Stimulated activated CD8-positive, alpha-beta memory T cell treated with anti-CD3 and anti-CD28 coated beads, Interleukin-2, amount 100 ng/mL, for 1 hour (primary cell): Measurements from ENCODE around the gene KLF12.

Source experiments
- DNase-seq, 2 donors: peaks; one replicate each; pipeline ENCODE4 v3.0.0-alpha.2; 2020; ENCODE audit warnings: low read depth in 2 of 2

KLF12 gene

GRCh38 chr13:74134221-74134776 is at the start of gene KLF12:
KLF12 (minus strand) TSS chr13:74134404.
- peak; percentile 83 to 87 for DNase-seq

DNA sequence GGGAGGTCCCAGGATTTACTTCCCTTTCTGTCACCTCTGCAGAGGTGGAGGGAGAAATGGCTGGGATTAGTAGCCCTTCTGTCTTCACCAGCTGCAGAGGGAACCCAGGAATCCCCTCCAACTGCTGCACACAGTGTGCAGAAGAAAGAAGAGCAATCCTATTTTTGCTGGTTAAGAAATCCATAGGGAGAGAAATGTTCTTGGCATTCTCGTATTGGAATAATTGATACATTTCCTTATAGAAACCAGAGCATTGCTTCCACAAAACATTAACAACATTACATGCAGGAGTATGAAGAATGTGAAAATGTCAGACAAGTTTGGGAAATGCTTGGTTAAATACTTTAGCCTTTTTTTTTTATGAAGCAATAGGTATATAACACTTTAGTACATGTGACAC is 48.3 kb upstream of the KLF12 start:
- no peak for DNase-seq

DNA sequence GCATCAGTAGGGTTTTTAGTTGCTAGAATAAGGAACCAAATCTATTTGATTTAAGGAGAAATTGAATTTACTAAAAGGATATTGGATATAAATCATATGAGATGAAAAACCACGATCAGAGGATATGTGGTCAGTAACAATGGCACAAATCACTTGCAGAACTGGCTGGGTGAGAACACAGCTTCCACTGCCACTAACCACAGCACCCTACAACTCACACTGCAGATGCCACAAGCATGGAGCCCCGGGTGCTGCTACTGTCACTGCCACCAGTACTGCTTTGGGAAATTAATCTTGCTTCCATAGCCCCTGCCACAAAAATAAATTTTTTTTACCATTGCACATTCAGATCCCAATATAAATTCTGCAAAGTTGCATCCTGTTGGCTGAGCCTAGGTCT is 40.6 kb upstream of the KLF12 start:
- no peak for DNase-seq

- DNase-seq, result no peak
Measured at GRCh38 chr13:74173822-74174221, 39.6 kb upstream of the KLF12 start.

- DNase-seq, result no peak
Measured at GRCh38 chr13:74171641-74172040, 37.4 kb upstream of the KLF12 start.

DNA sequence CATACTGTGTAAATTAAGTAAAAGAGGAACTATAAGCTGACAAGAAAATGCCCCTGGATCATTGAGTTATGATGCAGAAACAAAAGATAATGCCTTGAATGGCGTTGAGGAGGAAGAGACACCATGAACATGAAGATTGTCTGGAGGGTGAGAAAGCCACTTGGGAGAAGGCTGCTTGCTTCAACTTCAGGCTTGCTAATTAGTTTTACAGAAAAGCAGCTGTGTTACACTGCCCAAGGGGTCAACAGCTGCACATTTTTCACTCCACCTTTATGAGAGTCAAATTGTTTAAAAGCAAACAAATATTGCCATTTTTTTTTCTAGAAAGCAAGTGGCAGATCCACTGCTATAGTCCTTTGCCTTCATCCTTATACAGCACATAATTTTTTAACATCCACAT is 35.5 kb upstream of the KLF12 start:
- DNase-seq, result no peak

DNA sequence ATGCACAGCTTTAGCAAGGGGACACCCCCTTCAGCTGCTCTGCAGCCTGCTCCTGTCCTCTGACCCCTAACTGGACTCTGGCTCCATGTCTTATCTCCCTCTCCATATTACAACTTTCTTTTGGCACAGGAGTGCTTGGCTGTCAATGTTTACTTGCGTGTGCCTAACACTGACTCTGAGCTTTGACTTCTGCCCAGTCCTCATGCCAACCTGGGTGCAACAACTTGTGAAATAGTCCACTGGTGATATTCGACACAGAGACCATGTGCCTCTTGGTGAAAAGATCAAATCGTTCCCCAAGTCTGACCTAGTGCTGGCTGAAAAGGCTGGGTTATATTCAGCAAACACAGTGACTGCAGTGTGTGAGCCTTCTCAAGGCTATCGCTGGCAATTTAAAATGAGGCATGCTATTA is 34.1 kb upstream of the KLF12 start:
- DNase-seq, result no peak

GRCh38 chr13:74166261-74167004 is 32.2 kb upstream of the KLF12 start:
- no peak for DNase-seq

- DNase-seq, result no peak
Measured at GRCh38 chr13:74162782-74163181, 28.6 kb upstream of the KLF12 start.

DNA sequence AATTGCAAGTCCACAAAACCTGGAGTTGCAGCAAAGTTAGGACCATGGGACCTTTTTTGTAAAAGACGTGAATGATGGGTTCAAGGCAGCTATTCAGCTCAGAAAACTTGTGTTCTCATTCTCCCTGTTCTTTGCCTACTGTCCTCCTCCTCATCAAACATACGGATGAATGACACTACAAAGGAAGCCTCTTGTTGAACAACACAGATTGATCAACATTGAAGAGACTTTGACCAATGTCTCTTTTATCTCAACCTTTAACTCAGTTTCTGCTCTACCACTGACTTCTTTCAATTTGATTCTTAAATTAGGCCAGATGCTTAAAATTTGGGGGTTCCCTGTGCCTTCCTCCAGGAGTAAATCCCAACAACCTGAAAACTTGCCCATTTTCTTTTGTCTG is 27.9 kb upstream of the KLF12 start:
- DNase-seq, result no peak

DNA sequence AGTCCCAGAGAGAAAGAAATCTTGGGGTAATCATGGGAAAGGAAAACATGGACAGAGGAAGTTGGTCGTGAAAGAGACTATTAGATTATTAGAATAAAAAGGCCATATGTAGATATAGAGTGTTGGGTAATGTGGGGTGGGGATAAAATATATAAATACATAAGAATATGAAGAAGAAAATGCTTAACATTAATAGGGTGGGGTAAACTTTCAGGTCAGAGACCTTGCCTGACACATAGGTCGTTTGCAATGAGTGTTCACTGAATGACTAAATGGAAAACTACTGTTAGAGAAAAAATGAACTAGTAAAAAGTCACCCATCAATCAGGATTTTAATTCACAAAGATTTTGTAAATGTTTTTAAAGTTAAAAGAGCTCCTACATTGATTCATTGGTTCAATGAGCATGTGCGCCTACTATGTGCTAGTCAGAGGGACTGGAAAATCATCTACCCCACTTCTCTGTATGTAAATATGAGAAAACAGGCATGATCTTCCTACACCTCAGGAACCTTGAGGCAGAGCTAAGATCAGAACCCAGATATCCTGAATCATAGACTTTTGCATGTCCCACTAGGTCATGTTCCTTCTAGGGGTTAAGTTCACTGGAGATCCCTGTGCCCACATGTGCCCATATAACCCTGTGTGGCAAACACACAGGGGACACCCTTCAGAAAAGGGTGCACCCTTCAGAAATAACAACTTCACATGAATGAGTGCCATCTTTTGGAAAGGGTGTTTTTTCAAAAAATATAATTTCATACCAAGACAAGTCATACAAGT is 24.6 kb upstream of the KLF12 start:
- DNase-seq, result no peak

GRCh38 chr13:74158028-74158427 is 23.8 kb upstream of the KLF12 start:
- no peak for DNase-seq

DNA sequence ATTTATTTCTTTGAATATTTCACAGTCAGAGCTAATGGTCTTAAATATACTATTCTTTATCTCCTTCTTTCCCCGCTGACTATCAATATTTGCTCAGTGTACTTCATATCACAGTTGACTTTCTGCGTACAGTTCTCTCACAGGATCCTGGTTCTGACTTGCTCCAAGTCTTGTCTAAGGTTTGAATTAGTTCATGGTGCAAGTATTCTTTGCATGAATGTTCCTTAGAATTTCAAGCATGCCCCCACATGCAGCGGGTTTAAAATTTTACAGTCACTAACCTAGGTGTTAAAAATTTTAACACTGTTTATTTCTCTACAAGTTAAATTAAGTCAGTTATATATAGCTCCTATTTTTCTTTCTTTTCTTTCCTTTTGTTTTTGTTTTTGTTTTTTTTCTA is 20.8 kb upstream of the KLF12 start:
- DNase-seq, result no peak

- DNase-seq, result no peak
Measured at GRCh38 chr13:74153316-74153715, 19.1 kb upstream of the KLF12 start.

DNA sequence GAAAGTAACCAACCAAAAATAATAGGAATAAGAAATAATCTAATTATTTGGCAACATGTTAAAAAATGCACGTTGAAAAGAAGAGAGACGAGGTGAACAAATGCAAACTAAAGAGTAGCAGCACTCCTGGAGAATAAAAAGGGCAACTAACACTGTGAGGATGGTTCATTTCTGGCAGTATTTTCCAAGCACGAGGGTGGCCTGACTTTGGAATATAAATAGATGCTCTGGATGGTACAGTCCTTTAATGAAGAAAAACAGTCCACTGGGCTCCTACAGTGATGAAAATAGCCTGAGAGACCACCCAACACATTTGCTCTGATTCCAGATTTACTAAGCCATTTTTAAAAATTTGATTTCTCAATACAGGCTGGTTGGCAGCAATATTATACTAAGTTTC is 17.7 kb upstream of the KLF12 start:
- DNase-seq, result no peak

- no peak for DNase-seq
Measured at GRCh38 chr13:74148352-74148751, 14.1 kb upstream of the KLF12 start.

- no peak for DNase-seq
Measured at GRCh38 chr13:74145249-74145975, 11.2 kb upstream of the KLF12 start.

GRCh38 chr13:74144269-74144668 is 10.1 kb upstream of the KLF12 start:
- no peak for DNase-seq

DNA sequence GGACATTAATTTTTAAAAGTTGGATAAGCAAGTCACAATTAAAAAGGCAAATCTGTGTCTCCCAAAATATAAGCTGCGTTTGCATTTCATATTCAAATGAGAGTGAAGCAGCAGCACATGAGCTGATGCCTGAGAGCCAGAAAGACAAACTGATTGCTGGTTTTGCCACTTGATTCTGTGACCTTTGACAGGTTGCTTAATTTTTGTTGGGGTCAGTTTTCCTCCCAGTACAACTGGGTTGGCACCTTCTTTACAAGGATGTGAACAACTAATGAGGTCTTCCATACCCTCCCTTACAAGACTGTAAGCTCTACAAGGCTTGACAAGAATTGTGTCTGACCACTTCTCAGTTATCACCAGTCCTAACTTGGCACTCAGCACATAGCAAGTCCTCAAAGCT is 8.1 kb upstream of the KLF12 start:
- DNase-seq, result no peak

GRCh38 chr13:74138241-74138640 is 4.0 kb upstream of the KLF12 start:
- DNase-seq, result no peak

DNA sequence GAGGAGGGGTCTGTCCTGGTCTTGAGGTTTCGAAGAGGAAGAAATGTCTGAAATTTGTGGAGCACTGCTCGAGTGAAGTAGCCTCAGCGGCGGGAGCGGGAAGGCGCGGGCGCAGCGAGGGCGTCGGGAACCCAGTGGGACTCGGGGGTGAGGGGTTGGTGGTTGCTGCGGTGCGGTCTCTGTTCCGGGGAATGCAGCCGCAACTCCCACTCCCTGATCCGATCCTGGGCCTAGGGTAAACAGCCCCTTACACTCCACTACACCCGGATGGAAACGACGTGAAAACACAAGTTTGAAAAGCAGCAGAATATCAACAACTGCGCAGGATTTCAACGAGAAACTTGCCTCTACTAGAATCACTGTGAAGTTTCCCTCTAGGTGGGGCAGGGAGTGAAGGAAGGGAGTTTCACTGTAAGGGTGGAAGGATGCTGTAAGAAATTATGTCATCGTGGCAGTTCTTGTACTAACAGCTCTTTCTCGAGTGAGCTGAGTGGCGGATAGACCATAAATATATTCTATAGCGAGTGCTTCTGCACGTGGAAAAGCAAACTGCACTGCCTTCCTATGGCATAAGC is 2.0 kb upstream of the KLF12 start:
- DNase-seq, result no peak
